22Rv1 (cell line): Measurements from ENCODE around the gene COPG2.

Experiments used
- CTCF ChIP-seq: fragments of 450-650 bp; IDR thresholded peaks from 2 replicates; pipeline ENCODE4 v1.5.1; 2017; ENCODE audit warnings: mild to moderate bottlenecking
- ZFX ChIP-seq: fragments of 450-650 bp; IDR thresholded peaks from 2 replicates; pipeline ENCODE4 v1.6.1; 2017; ENCODE audit warnings: antibody characterized with exemption, borderline replicate concordance

GRCh38 chr7:130615583-130615982 lies 53.0 kb downstream of the COPG2 start:
- no peak for TF ChIP-seq CTCF
- TF ChIP-seq ZFX: no peak
